Right lobe of liver (tissue), 4 donors: ENCODE data around the gene ABCC9.
A peak's percentile ranks its signal among the peaks of the same experiment; 100 is the strongest.

Experiments used
- POLR2A ChIP-seq: fragments of 450-650 bp; IDR thresholded peaks from one replicate; pipeline ENCODE4 v1.6.1; 2017; ENCODE audit warnings: antibody characterized with exemption, mild to moderate bottlenecking
- TF ChIP-seq, protein P1 (sequence below), 4 donors: fragments of 200-600 bp in 3 of 4; fragments of 450-650 bp in 1 of 4; IDR thresholded peaks; one replicate each; pipeline versions ENCODE4 v1.5.1 to v1.8.0; 2016 to 2022; ENCODE audit warnings: antibody characterized with exemption in 4 of 4, mild to moderate bottlenecking in 2 of 4
- donor health status: DM: no; HTN: no; CAD: no.
- donor health status: DM: no; HTN: no; CAD: no.
- donor health status: DM: no; HTN: yes; CAD: no.

DNA sequence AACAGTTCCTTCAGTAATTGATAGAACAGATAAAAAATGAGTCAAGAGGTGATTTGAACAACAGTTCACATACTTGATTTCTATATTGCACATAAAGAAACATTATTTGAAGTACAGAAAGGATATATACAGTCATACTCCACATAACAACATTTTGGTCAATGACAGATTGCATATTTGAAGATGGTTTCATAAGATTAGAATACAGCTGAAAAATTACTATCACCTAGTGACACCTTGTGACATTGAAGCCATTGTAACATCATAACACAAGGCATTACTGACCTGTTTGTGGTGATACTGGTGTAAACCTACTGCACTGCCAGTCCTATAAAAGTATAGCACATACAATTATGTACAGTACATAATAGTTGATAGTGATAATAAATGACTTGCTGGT, 43.1 kb upstream of the ABCC9 start:
- TF ChIP-seq, protein P1, sequence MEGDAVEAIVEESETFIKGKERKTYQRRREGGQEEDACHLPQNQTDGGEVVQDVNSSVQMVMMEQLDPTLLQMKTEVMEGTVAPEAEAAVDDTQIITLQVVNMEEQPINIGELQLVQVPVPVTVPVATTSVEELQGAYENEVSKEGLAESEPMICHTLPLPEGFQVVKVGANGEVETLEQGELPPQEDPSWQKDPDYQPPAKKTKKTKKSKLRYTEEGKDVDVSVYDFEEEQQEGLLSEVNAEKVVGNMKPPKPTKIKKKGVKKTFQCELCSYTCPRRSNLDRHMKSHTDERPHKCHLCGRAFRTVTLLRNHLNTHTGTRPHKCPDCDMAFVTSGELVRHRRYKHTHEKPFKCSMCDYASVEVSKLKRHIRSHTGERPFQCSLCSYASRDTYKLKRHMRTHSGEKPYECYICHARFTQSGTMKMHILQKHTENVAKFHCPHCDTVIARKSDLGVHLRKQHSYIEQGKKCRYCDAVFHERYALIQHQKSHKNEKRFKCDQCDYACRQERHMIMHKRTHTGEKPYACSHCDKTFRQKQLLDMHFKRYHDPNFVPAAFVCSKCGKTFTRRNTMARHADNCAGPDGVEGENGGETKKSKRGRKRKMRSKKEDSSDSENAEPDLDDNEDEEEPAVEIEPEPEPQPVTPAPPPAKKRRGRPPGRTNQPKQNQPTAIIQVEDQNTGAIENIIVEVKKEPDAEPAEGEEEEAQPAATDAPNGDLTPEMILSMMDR (IDR thresholded peaks at IDR 0.05): peak; percentile 10 to 30 (median 24)
- no peak for TF ChIP-seq POLR2A
